ENCODE results near the gene SLC6A7.

SLC6A7 gene

DNA sequence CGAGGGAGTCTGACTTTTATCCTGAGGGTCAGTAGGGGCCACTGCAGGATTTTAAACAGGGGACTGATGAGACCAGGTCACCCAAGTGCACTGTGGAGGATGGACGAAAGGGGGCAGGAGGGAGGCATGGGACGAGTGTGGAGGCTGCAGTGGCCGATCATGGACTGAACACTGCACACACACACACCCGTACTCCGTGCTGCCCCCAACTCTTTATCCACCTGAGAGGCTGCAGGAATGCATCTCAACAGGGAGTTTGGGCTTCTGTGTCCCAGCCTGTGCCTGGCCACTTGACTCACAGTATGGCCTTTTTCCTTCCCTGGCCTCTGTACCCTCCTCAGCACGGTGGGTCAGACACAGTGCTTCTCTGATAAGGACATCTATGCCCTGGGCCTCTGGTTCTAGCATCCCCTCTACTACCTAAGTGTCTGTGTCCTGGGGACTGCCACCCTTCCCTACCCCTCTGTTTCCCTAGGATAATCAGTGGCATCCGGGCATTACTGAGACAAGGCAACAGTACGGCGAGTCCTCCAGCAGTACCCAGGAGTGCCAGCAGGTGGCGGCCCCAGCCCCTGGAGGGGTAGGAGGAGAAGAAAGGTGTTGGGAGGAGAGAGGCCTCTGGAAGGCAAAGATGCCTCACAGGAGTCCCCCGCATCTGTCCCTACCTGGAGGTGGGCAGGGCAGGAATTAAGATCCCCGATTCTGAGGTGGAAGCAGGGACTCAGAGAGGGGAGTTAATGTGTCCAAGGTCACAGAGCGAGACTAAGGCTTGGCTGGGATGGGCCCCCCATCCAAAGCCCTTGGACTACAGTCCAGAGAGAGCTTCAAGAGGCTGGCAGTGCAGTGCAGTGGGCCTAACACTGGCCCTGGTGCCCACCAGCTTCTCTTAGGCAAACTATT lies 28.4 kb upstream of the SLC6A7 start:
- DNase-seq (ENCODE audit: low read depth) = no peak
- peak; percentile 97 for TF ChIP-seq CTCF (conservative IDR thresholded peaks at IDR 0.05; ENCODE audit: low read depth, low read length)
- H3K4me3 ChIP-seq (ENCODE audit: low read length) = no peak overlapping the region

DNA sequence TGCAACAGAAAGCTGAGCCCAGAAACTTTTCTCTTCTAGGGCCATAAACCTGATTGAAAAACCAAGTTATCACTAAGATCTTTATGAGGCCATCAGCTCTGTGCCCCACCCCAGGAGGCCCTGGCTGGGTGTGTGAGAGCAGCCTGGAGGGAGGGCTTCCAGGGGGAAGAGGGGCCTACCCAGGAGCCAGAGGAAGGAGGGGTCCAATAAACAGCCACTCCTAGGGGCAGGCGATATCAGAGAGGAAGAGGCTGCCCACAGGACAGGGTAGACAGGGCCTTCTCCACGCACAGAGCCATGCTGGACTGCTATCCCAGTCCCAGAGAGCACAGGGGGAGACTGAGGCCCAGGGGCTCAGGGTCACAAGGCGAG lies 27.7 kb upstream of the SLC6A7 start:
- H3K4me3 ChIP-seq (ENCODE audit: low read length) = no peak overlapping the region
- no peak for TF ChIP-seq CTCF (conservative IDR thresholded peaks at IDR 0.05; ENCODE audit: low read depth, low read length)
- DNase-seq (ENCODE audit: low read depth) = no peak

GRCh38 chr5:150163035-150163434 lies 26.8 kb upstream of the SLC6A7 start:
- TF ChIP-seq CTCF (conservative IDR thresholded peaks at IDR 0.05; ENCODE audit: low read depth, low read length) = no peak
- H3K4me3 ChIP-seq (ENCODE audit: low read length) = no peak overlapping the region
- no peak for DNase-seq (ENCODE audit: low read depth)

DNA sequence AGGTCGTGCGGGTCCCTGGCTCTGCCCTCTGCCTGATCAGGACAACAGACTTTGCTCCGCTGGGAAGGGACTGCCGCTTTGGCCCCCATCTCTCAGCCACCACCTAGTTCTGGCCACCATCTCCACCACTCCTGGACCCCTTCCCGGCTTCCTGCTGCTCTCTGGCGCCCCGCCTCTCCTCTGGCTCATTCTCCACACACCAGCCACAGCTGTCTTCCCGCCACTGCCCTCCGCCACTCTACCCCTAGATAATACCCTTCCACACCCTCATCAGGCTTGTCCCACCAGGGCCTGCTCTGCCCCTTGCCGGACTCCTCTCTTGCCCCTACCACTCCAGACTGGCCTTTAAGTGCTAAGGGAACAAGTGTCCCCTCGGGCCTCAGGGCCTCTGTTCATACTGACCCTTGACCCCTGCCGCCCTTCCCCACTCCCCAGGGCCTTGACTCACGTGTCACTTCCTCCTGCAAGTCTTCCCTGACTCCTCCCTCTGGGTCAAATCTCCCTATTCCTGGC lies 26.3 kb upstream of the SLC6A7 start:
- no peak overlapping the region for H3K4me3 ChIP-seq (ENCODE audit: low read length)
- DNase-seq (ENCODE audit: low read depth) = no peak
- TF ChIP-seq CTCF (conservative IDR thresholded peaks at IDR 0.05; ENCODE audit: low read depth, low read length) = no peak

- DNase-seq (ENCODE audit: low read depth) = no peak
- H3K4me3 ChIP-seq (ENCODE audit: low read length) = no peak overlapping the region
- no peak for TF ChIP-seq CTCF (conservative IDR thresholded peaks at IDR 0.05; ENCODE audit: low read depth, low read length)
Observed at GRCh38 chr5:150164211-150164980, 25.5 kb upstream of the SLC6A7 start.

DNA sequence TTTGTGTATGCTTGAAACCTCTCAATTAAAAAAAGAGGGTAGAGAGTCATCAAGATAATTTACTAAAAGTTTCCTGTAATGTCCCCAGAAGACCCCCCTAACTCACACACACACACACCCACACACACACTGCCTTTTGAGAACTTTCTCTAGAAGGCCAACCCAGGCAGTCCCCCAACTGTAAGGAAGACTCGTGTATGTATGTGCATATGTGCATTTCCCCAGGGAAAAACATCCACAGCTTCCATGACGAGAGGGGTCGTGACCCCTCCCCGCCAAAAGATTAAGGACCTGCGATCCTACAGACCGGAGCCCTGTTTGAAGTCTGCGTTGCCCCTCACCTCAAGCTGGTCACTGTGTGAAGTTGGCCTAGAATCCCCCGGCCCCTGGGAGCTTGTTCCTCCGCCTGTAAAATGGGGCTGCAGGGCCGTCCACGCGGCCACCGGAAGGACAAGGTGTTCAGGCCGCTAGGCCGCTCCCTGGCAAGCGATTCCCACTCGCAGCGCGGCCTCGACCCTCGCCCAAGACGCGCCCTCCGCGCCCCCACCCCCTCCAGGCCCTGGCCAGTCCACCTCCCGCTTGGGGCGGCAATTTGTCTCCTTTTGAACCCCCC lies 23.7 kb upstream of the SLC6A7 start:
- no peak for DNase-seq (ENCODE audit: low read depth)
- no peak for TF ChIP-seq CTCF (conservative IDR thresholded peaks at IDR 0.05; ENCODE audit: low read depth, low read length)
- H3K4me3 ChIP-seq (ENCODE audit: low read length) = no peak overlapping the region

All from retinal pigment epithelial cell (primary cell).